HepG2 (cell line): ENCODE results near the gene FHIT. TPM values are rescaled to one million over a fixed set of nuclear protein-coding genes. Genes with fewer than 3 reads are reported as not detected.

Experiments
- CBFB ChIP-seq: sonication (generic); formaldehyde crosslinking; IDR thresholded peaks from 2 replicates; pipeline ENCODE4 v1.4.0; 2020; ENCODE audit warnings: missing genetic modification reagents
- CEBPG ChIP-seq: IDR thresholded peaks from 2 replicates; pipeline ENCODE4 v1.6.1; 2016
- CREB3 ChIP-seq: sonication (generic); formaldehyde crosslinking; IDR thresholded peaks from 2 replicates; pipeline ENCODE4 v1.5.0; 2020; ENCODE audit warnings: missing genetic modification reagents
- ETV6 ChIP-seq: sonication (generic); formaldehyde crosslinking; conservative IDR thresholded peaks from 2 replicates; pipeline ENCODE4 v1.4.0; 2020; ENCODE audit warnings: missing genetic modification reagents
- HMG20B ChIP-seq: conservative IDR thresholded peaks from 2 replicates; pipeline ENCODE4 v1.6.1; 2016; ENCODE audit warnings: missing genetic modification reagents, missing compliant biosample characterization
- ISL2 ChIP-seq: sonication (generic); formaldehyde crosslinking; IDR thresholded peaks from 2 replicates; pipeline ENCODE4 v1.5.0; 2020; ENCODE audit warnings: missing genetic modification reagents
- NCOA2 ChIP-seq: sonication (generic); formaldehyde crosslinking; IDR thresholded peaks from 2 replicates; pipeline ENCODE4 v1.8.0; 2022; ENCODE audit warnings: inconsistent platforms
- NFE2L2 ChIP-seq: fragments of 150-350 bp; IDR thresholded peaks from 2 replicates; pipeline ENCODE4 v1.6.1; 2014; ENCODE audit warnings: low read length
- POGZ ChIP-seq: sonication (generic); formaldehyde crosslinking; IDR thresholded peaks from 2 replicates; pipeline ENCODE4 v1.4.0; 2020; ENCODE audit warnings: mild to moderate bottlenecking, missing genetic modification reagents
- RXRA ChIP-seq: sonication (generic); formaldehyde crosslinking; IDR thresholded peaks from 2 replicates; pipeline ENCODE4 v1.5.1; 2020; ENCODE audit warnings: missing genetic modification reagents
- SP5 ChIP-seq: IDR thresholded peaks from 2 replicates; pipeline ENCODE4 v1.6.1; 2016; ENCODE audit warnings: low read depth, borderline replicate concordance
- YEATS2 ChIP-seq: sonication (generic); formaldehyde crosslinking; IDR thresholded peaks from 2 replicates; pipeline ENCODE4 v1.4.0; 2020; ENCODE audit warnings: missing genetic modification reagents, borderline replicate concordance
- ZBTB34 ChIP-seq: sonication (generic); formaldehyde crosslinking; IDR thresholded peaks from 2 replicates; pipeline ENCODE4 v1.8.0; 2022; ENCODE audit warnings: mild to moderate bottlenecking, missing genetic modification reagents
- ZBTB43 ChIP-seq: sonication (generic); formaldehyde crosslinking; conservative IDR thresholded peaks from 2 replicates; pipeline ENCODE4 v1.4.0; 2020; ENCODE audit warnings: missing genetic modification reagents
- ZNF121 ChIP-seq: sonication (generic); formaldehyde crosslinking; IDR thresholded peaks from 2 replicates; pipeline ENCODE4 v1.5.0; 2020; ENCODE audit warnings: mild to moderate bottlenecking, missing genetic modification reagents
- ZNF160 ChIP-seq: sonication (generic); formaldehyde crosslinking; IDR thresholded peaks from 2 replicates; pipeline ENCODE4 v1.8.0; 2022; ENCODE audit warnings: mild to moderate bottlenecking, inconsistent platforms, missing genetic modification reagents
- ZNF18 ChIP-seq: sonication (generic); formaldehyde crosslinking; IDR thresholded peaks from 2 replicates; pipeline ENCODE4 v1.8.0; 2022; ENCODE audit warnings: mild to moderate bottlenecking, missing genetic modification reagents; ENCODE audit not compliant: insufficient replicate concordance
- ZNF484 ChIP-seq: sonication (generic); formaldehyde crosslinking; IDR thresholded peaks from 2 replicates; pipeline ENCODE4 v1.5.1; 2020; ENCODE audit warnings: mild to moderate bottlenecking, low read depth, missing genetic modification reagents, borderline replicate concordance
- ZNF513 ChIP-seq: sonication (generic); formaldehyde crosslinking; conservative IDR thresholded peaks from 2 replicates; pipeline ENCODE4 v1.5.0; 2020; ENCODE audit warnings: missing genetic modification reagents
- ZNF558 ChIP-seq: sonication (generic); formaldehyde crosslinking; IDR thresholded peaks from 2 replicates; pipeline ENCODE4 v1.9.0; 2022; ENCODE audit warnings: mild to moderate bottlenecking, missing genetic modification reagents, borderline replicate concordance
- ZNF709 ChIP-seq: sonication (generic); formaldehyde crosslinking; IDR thresholded peaks from 2 replicates; pipeline ENCODE4 v1.5.0; 2020; ENCODE audit warnings: mild to moderate bottlenecking, missing genetic modification reagents
- ZNF891 ChIP-seq: sonication (generic); formaldehyde crosslinking; IDR thresholded peaks from 2 replicates; pipeline ENCODE4 v1.5.0; 2020; ENCODE audit warnings: mild to moderate bottlenecking, missing genetic modification reagents
- polyA plus RNA-seq, 8 experiments: library from polyadenylated mRNA; depleted of rRNA in 3 of 8; stranded (reverse) in 7 of 8; unstranded in 1 of 8; fragments of >200 nt; fragmentation: Illumina TruSeq in 4 of 8; extraction: Trizol in 4 of 8; gene quantifications; 2 replicates each; pipeline versions ENCODE4 v1.2.1 to v1.2.3, GENCODE V29; 2011 to 2016; ENCODE audit warnings: low read depth in 4 of 8, missing spikeins in 1 of 8, mixed read lengths in 1 of 8; ENCODE audit not compliant: insufficient read depth in 1 of 8
- total RNA-seq, 5 experiments: library from RNA; depleted of rRNA; stranded (reverse); fragments of >200 nt; fragmentation: Illumina TruSeq; extraction: Trizol; gene quantifications; 2 replicates each; pipeline ENCODE4 v1.2.3, GENCODE V29; 2016; ENCODE audit warnings: low read depth in 1 of 5

Gene FHIT
- total and polyA plus RNA-seq, 2 of the 13 experiments (the other 11 are each of a cell fraction or from before 2014, with no cell fraction given), result 4.0 to 4.6 TPM

- TF ChIP-seq ZBTB43 (CRISPR knock-in tag), result no peak
- TF ChIP-seq HMG20B (CRISPR knock-in tag), result peak; percentile 89
- no peak for TF ChIP-seq ZNF160 (CRISPR knock-in tag)
- TF ChIP-seq ZBTB34 (CRISPR knock-in tag), result no peak
- TF ChIP-seq ZNF484 (CRISPR knock-in tag), result no peak
- no peak for TF ChIP-seq CREB3
- peak; percentile 99 for TF ChIP-seq CBFB
- TF ChIP-seq SP5, result no peak
- no peak for TF ChIP-seq ZNF18
- TF ChIP-seq ZNF558 (CRISPR knock-in tag), result no peak
- peak; percentile 82 for TF ChIP-seq NCOA2 (CRISPR knock-in tag)
- TF ChIP-seq ZNF891 (CRISPR knock-in tag), result no peak
- TF ChIP-seq CEBPG (CRISPR knock-in tag), result peak; percentile 33; the same call in 1 of the 2 replicates
- no peak for TF ChIP-seq YEATS2 (CRISPR knock-in tag)
- TF ChIP-seq POGZ (CRISPR knock-in tag), result no peak
- TF ChIP-seq ETV6 (CRISPR knock-in tag), result no peak
- no peak for TF ChIP-seq ZNF709
- no peak for TF ChIP-seq ZNF121 (CRISPR knock-in tag)
- peak; percentile 79 for TF ChIP-seq ISL2 (CRISPR knock-in tag)
- TF ChIP-seq RXRA (CRISPR knock-in tag), result no peak; the same call in 1 of the 2 replicates
- no peak for TF ChIP-seq NFE2L2
- no peak for TF ChIP-seq ZNF513 (CRISPR knock-in tag)
Measured at GRCh38 chr3:60841355-60841754, 409.9 kb downstream of the FHIT start (continued).
